T-helper 1 cell treated with Interleukin-12 subunit alpha and Interleukin-12 subunit beta and Interleukin-4 antibody, amounts not matched to agents 30 ng/mL and 1 ng/mL, for 36 hours (primary cell): ENCODE results near the gene MAP4K5. TPM values are rescaled to one million over a fixed set of nuclear protein-coding genes. Genes with fewer than 3 reads are reported as not detected.
"Not testable (repeated sequence)": the region's sequence is repeated elsewhere in the genome, so short reads cannot be mapped to it uniquely, and the experiment has no call there.

Experiments
- intact Hi-C: fragments of 100-400 bp; cut with micrococcal nuclease; formaldehyde crosslinking; loops from one replicate; pipeline ENCODE4 v1.15.1; 2024
- total RNA-seq: library from RNA; stranded (reverse); gene quantifications from 2 replicates; pipeline ENCODE4 v1.2.3, GENCODE V29; 2022

Gene MAP4K5
- total RNA-seq, 1 donor from 2014 or later: 20.6 TPM

GRCh38 chr14:50533241-50533705 is 904 bp upstream of the MAP4K5 start:
- intact Hi-C loops: loop anchor here (2.0 to 5.0 kb wide), 8 partner anchors 136 to 946 kb away; partner anchors contain the start of genes CDKL1, KLHDC1, KLHDC2 and NEMF

GRCh38 chr14:50531595-50532501 is 521 bp downstream of the MAP4K5 start:
- intact Hi-C loops: loop anchor here (1.0 to 5.0 kb wide), 15 partner anchors 10 to 945 kb away; partner anchors contain the start of genes CDKL1, DMAC2L, KLHDC1 and KLHDC2

GRCh38 chr14:50530794-50531365 is 1.5 kb downstream of the MAP4K5 start:
- intact Hi-C loops: loop anchor here (1.0 to 5.0 kb wide), 5 partner anchors 469 to 944 kb away; partner anchors contain the start of genes KLHDC1, KLHDC2 and RPS29

GRCh38 chr14:50530358-50530757 is 2.0 kb downstream of the MAP4K5 start:
- intact Hi-C loops: loop anchor here (5.0 kb wide), 4 partner anchors 528 to 943 kb away; partner anchors contain the start of genes KLHDC1, KLHDC2 and RPS29

- intact Hi-C loops: loop anchor here (5.0 kb wide), 4 partner anchors 527 to 942 kb away; partner anchors contain the start of genes KLHDC1, KLHDC2 and RPS29
Measured at GRCh38 chr14:50529288-50530179, 2.8 kb downstream of the MAP4K5 start.

GRCh38 chr14:50528000-50528399 is 4.4 kb downstream of the MAP4K5 start:
- intact Hi-C loops: no loop called here

- intact Hi-C loops: no loop called here
Measured at GRCh38 chr14:50524731-50525515, 7.4 kb downstream of the MAP4K5 start.

- intact Hi-C loops: no loop called here
Measured at GRCh38 chr14:50524060-50524459, 8.3 kb downstream of the MAP4K5 start.

GRCh38 chr14:50523271-50524041 is 8.9 kb downstream of the MAP4K5 start:
- intact Hi-C loops: loop anchor here (2.0 kb wide), 2 partner anchors 407 to 661 kb away; partner anchors contain the start of gene VCPKMT

- intact Hi-C loops: loop anchor here (1.0 to 2.0 kb wide), 11 partner anchors 10 to 888 kb away; partner anchors contain the start of genes MAP4K5 and VCPKMT
Measured at GRCh38 chr14:50521912-50522341, 10.4 kb downstream of the MAP4K5 start.

- intact Hi-C loops: loop anchor here (1.0 kb wide), 1 partner anchor 177 kb away; no protein-coding TSS in a partner anchor
Measured at GRCh38 chr14:50520947-50521815, 11.2 kb downstream of the MAP4K5 start.

GRCh38 chr14:50516091-50516490 is 16.3 kb downstream of the MAP4K5 start:
- intact Hi-C loops: no loop called here

GRCh38 chr14:50512463-50512862 is 19.9 kb downstream of the MAP4K5 start:
- intact Hi-C loops: no loop called here

- intact Hi-C loops: no loop called here
Measured at GRCh38 chr14:50510157-50510556, 22.2 kb downstream of the MAP4K5 start.

GRCh38 chr14:50507078-50507477 is 25.3 kb downstream of the MAP4K5 start:
- intact Hi-C loops: not testable (repeated sequence)

- intact Hi-C loops: no loop called here
Measured at GRCh38 chr14:50501642-50502041, 30.7 kb downstream of the MAP4K5 start.

GRCh38 chr14:50497351-50497750 is 35.0 kb downstream of the MAP4K5 start:
- intact Hi-C loops: no loop called here

GRCh38 chr14:50489851-50490250 is 42.5 kb downstream of the MAP4K5 start:
- intact Hi-C loops: no loop called here
